GM21825 (cell line): ENCODE measurements around the gene FFAR1.
"Not testable (repeated sequence)": the region's sequence is repeated elsewhere in the genome, so short reads cannot be mapped to it uniquely, and the experiment has no call there.

Source experiments
- ATAC-seq: cut with Tn5 transposase; IDR thresholded peaks from one replicate; pipeline ENCODE4 v1.9.1; 2021; ENCODE audit warnings: mild to moderate bottlenecking, moderate library complexity; ENCODE audit not compliant: unreplicated experiment

The FFAR1 gene

GRCh38 chr19:35359395-35359794 is 11.7 kb downstream of the FFAR1 start:
- not testable (repeated sequence) for ATAC-seq

GRCh38 chr19:35360081-35360480 is 12.4 kb downstream of the FFAR1 start:
- ATAC-seq, result not testable (repeated sequence)

GRCh38 chr19:35360880-35361420 is 13.2 kb downstream of the FFAR1 start:
- no peak for ATAC-seq

GRCh38 chr19:35362261-35363000 is 14.7 kb downstream of the FFAR1 start:
- ATAC-seq, result no peak

- no peak for ATAC-seq
These were observed 15.4 kb downstream of the FFAR1 start for GRCh38 chr19:35363001-35363590.

- no peak for ATAC-seq
These were observed 16.2 kb downstream of the FFAR1 start for GRCh38 chr19:35363711-35364425.

GRCh38 chr19:35365303-35365702 is 17.6 kb downstream of the FFAR1 start:
- no peak for ATAC-seq

GRCh38 chr19:35368378-35368777 is 20.7 kb downstream of the FFAR1 start:
- no peak for ATAC-seq

- no peak for ATAC-seq
These were observed 21.8 kb downstream of the FFAR1 start for GRCh38 chr19:35369522-35369921.

- ATAC-seq, result no peak
These were observed 23.0 kb downstream of the FFAR1 start, which contains the start of gene GPR42 for GRCh38 chr19:35370722-35371121. Gene GPR42, plus strand, starts transcription at chr19:35371068. Its CDS starts 292 bp downstream, at chr19:35371360.

- no peak for ATAC-seq
These were observed 25.8 kb downstream of the FFAR1 start for GRCh38 chr19:35373492-35373891.

GRCh38 chr19:35374031-35374430 is 26.3 kb downstream of the FFAR1 start:
- not testable (repeated sequence) for ATAC-seq

- ATAC-seq, result no peak
These were observed 28.0 kb downstream of the FFAR1 start for GRCh38 chr19:35375505-35376307.

- no peak for ATAC-seq
These were observed 30.0 kb downstream of the FFAR1 start for GRCh38 chr19:35377656-35378055.

GRCh38 chr19:35378356-35378755 is 30.7 kb downstream of the FFAR1 start:
- ATAC-seq, result no peak

GRCh38 chr19:35379545-35379944 is 31.8 kb downstream of the FFAR1 start:
- not testable (repeated sequence) for ATAC-seq

GRCh38 chr19:35379992-35380391 is 32.3 kb downstream of the FFAR1 start:
- ATAC-seq, result no peak

- ATAC-seq, result no peak
These were observed 32.9 kb downstream of the FFAR1 start for GRCh38 chr19:35380450-35381124.

- no peak for ATAC-seq
These were observed 33.6 kb downstream of the FFAR1 start for GRCh38 chr19:35381318-35381717.

- no peak for ATAC-seq
These were observed 34.2 kb downstream of the FFAR1 start for GRCh38 chr19:35381926-35382325.
